Caco-2 (cell line): Measurements from ENCODE around the gene FRAS1. TPM values are rescaled to one million over a fixed set of nuclear protein-coding genes. Genes with fewer than 3 reads are reported as not detected.

Experiments
- BruUV-seq: library from RNA; stranded (reverse); fragments of 400-500 nt; replicated peaks from 2 replicates; lab custom pipeline; 2021; lab: Mats Ljungman, UMichigan
- CTCF ChIA-PET: fragments of 300-600 bp; sonication (Branson Sonifier 250); formaldehyde crosslinking; loops from one replicate; lab custom pipeline; 2022; ENCODE audit warnings: antibody characterized with exemption; lab: Charles Lee
- POLR2A ChIA-PET: fragments of 300-600 bp; sonication (Branson Sonifier 250); formaldehyde crosslinking; loops from one replicate; lab custom pipeline; 2022; ENCODE audit warnings: antibody characterized with exemption; lab: Charles Lee
- DNase-seq, 2 experiments: peaks; one replicate each; pipeline versions ENCODE4 v3.0.0 to v3.0.0-alpha.2; 2020 to 2022
- H3K27me3 ChIP-seq: replicated peaks from 2 replicates; pipeline ENCODE4 v1.6.0; 2011; ENCODE audit warnings: low read length; ENCODE audit not compliant: control insufficient read depth, insufficient read depth
- H3K36me3 ChIP-seq: 2 replicates; pipeline ENCODE4 v1.5.1; 2011; ENCODE audit warnings: low read length; ENCODE audit not compliant: control insufficient read depth, insufficient read depth
- H3K4me1 ChIP-seq: fragments of 250-450 bp; sonication (Bioruptor Pico); 2 replicates; pipeline ENCODE4 v1.5.1; 2020; ENCODE audit warnings: mild to moderate bottlenecking
- H3K4me3 ChIP-seq: 2 replicates; pipeline ENCODE4 v1.5.1; 2011; ENCODE audit warnings: low read depth, mild to moderate bottlenecking, control low read depth, low read length
- H3K9me3 ChIP-seq: fragments of 250-450 bp; sonication (Bioruptor Pico); 2 replicates; pipeline ENCODE4 v1.5.1; 2020; ENCODE audit warnings: mild to moderate bottlenecking, moderate library complexity
- H3K27ac Mint-ChIP-seq: one replicate; pipeline ENCODE4 v1.8.0; 2022; ENCODE audit warnings: mixed read lengths; ENCODE audit not compliant: unreplicated experiment
- H3K27me3 Mint-ChIP-seq: one replicate; pipeline ENCODE4 v1.8.0; 2022; ENCODE audit warnings: mixed read lengths; ENCODE audit not compliant: insufficient read depth, unreplicated experiment
- H3K36me3 Mint-ChIP-seq: one replicate; pipeline ENCODE4 v1.8.0; 2022; ENCODE audit warnings: mild to moderate bottlenecking, mixed read lengths; ENCODE audit not compliant: insufficient read depth, unreplicated experiment
- H3K4me1 Mint-ChIP-seq: one replicate; pipeline ENCODE4 v1.8.0; 2022; ENCODE audit warnings: low read depth, mixed read lengths; ENCODE audit not compliant: unreplicated experiment
- H3K4me3 Mint-ChIP-seq: one replicate; pipeline ENCODE4 v1.8.0; 2022; ENCODE audit warnings: mild to moderate bottlenecking, moderate library complexity, mixed read lengths; ENCODE audit not compliant: unreplicated experiment
- H3K9me3 Mint-ChIP-seq: one replicate; pipeline ENCODE4 v1.8.0; 2022; ENCODE audit warnings: mixed read lengths; ENCODE audit not compliant: unreplicated experiment
- CTCF ChIP-seq, 2 experiments: fragments of 200-600 bp in 1 of 2; IDR thresholded peaks; 1 replicate in 1 of 2; 2 replicates in 1 of 2; pipeline versions ENCODE4 v1.5.1 to v1.8.0; 2011 to 2022; ENCODE audit warnings: antibody characterized with exemption in 1 of 2, control low read depth in 1 of 2, inconsistent platforms in 1 of 2, low read depth in 1 of 2, low read length in 1 of 2, mild to moderate bottlenecking in 1 of 2, moderate library complexity in 1 of 2; ENCODE audit not compliant: insufficient read depth in 1 of 2, severe bottlenecking in 1 of 2, unreplicated experiment in 1 of 2
- intact Hi-C: fragments of 100-400 bp; cut with micrococcal nuclease; formaldehyde crosslinking; loops from one replicate; pipeline ENCODE4 v1.10.0; 2022; ENCODE audit not compliant: unreplicated experiment
- total RNA-seq: library from RNA; stranded (reverse); gene quantifications from 2 replicates; pipeline ENCODE4 v1.2.3, GENCODE V29; 2022

The FRAS1 gene
- total RNA-seq, 1 experiment from 2014 or later = 40.8 TPM

- no peaks in the 10 kb centered on the region for H3K4me1 ChIP-seq
- no peak overlapping the region for H3K4me3 ChIP-seq
- no peaks in the 10 kb centered on the region for H3K36me3 ChIP-seq
- intact Hi-C loops = loop anchor here (2.0 kb wide), 1 partner anchor 26 kb away; no protein-coding TSS in a partner anchor
- ChIA-PET POLR2A (no interaction called here), CTCF (no interaction called here)
- DNase-seq = no peak
- no peaks in the 10 kb centered on the region for H3K9me3 ChIP-seq
- no peaks in the 10 kb centered on the region for H3K27me3 ChIP-seq
- peaks cover 2% of the 10 kb centered on the region for H3K27me3 Mint-ChIP-seq
- H3K4me3 Mint-ChIP-seq = no peak overlapping the region
- TF ChIP-seq CTCF (IDR thresholded peaks at IDR 0.05; ENCODE audit: insufficient read depth in 1 of 2, low read depth in 1 of 2, low read length in 1 of 2, severe bottlenecking in 1 of 2, unreplicated experiment in 1 of 2) = no peak
- H3K27ac Mint-ChIP-seq = no peak overlapping the region
- H3K9me3 Mint-ChIP-seq = no peaks in the 10 kb centered on the region
- no TSS peak for BruUV-seq
- no peaks in the 10 kb centered on the region for H3K36me3 Mint-ChIP-seq
- H3K4me1 Mint-ChIP-seq = peaks cover under 1% of the 10 kb centered on the region
Measured at GRCh38 chr4:78020677-78021076, 36.4 kb upstream of the FRAS1 start.

GRCh38 chr4:78022517-78022916 lies 34.6 kb upstream of the FRAS1 start:
- Histone ChIP-seq H3K27me3 (no peaks in the 10 kb centered on the region), H3K4me1 (no peaks in the 10 kb centered on the region), H3K9me3 (no peaks in the 10 kb centered on the region), H3K4me3 (no peak overlapping the region), H3K36me3 (no peaks in the 10 kb centered on the region)
- DNase-seq = no peak
- Mint-ChIP-seq H3K4me3 (no peak overlapping the region), H3K27me3 (peaks cover 3% of the 10 kb centered on the region), H3K4me1 (no peaks in the 10 kb centered on the region), H3K9me3 (no peaks in the 10 kb centered on the region), H3K27ac (no peak overlapping the region), H3K36me3 (no peaks in the 10 kb centered on the region)
- ChIA-PET POLR2A (no interaction called here), CTCF (no interaction called here)
- no TSS peak for BruUV-seq
- intact Hi-C loops = no loop called here
- TF ChIP-seq CTCF (IDR thresholded peaks at IDR 0.05; ENCODE audit: insufficient read depth in 1 of 2, low read depth in 1 of 2, low read length in 1 of 2, severe bottlenecking in 1 of 2, unreplicated experiment in 1 of 2) = no peak

- Mint-ChIP-seq H3K9me3 (no peaks in the 10 kb centered on the region), H3K27ac (no peak overlapping the region), H3K36me3 (no peaks in the 10 kb centered on the region), H3K27me3 (peaks cover 3% of the 10 kb centered on the region), H3K4me3 (no peak overlapping the region), H3K4me1 (no peaks in the 10 kb centered on the region)
- Histone ChIP-seq H3K27me3 (no peaks in the 10 kb centered on the region), H3K9me3 (no peaks in the 10 kb centered on the region), H3K36me3 (no peaks in the 10 kb centered on the region), H3K4me1 (no peaks in the 10 kb centered on the region), H3K4me3 (no peak overlapping the region)
- POLR2A ChIA-PET = no interaction called here
- CTCF ChIA-PET = no interaction called here
- no peak for DNase-seq
- no TSS peak for BruUV-seq
- intact Hi-C loops = no loop called here
- no peak for TF ChIP-seq CTCF (IDR thresholded peaks at IDR 0.05; ENCODE audit: insufficient read depth in 1 of 2, low read depth in 1 of 2, low read length in 1 of 2, severe bottlenecking in 1 of 2, unreplicated experiment in 1 of 2)
Measured at GRCh38 chr4:78024085-78024484, 33.0 kb upstream of the FRAS1 start.
